GM10266 (cell line): ENCODE measurements around the gene IGF2.

Experiments used
- DNase-seq: peaks from one replicate; pipeline ENCODE4 v3.0.0; 2012; ENCODE audit errors: extremely low spot score
- CTCF ChIP-seq: IDR thresholded peaks from 2 replicates; pipeline ENCODE4 v1.5.1; 2012; ENCODE audit warnings: mild to moderate bottlenecking, low read depth; ENCODE audit not compliant: control insufficient read depth, insufficient read depth; ENCODE audit errors: missing control alignments

Gene IGF2

GRCh38 chr11:2139621-2140337 lies 590 bp upstream of the IGF2 start:
- no peak for TF ChIP-seq CTCF
- no peak for DNase-seq

GRCh38 chr11:2138431-2139122 lies 612 bp downstream of the IGF2 start:
- DNase-seq, result no peak
- TF ChIP-seq CTCF, result no peak

GRCh38 chr11:2138068-2138430 lies 1.1 kb downstream of the IGF2 start:
- no peak for DNase-seq
- TF ChIP-seq CTCF, result no peak

- no peak for DNase-seq
Measured at GRCh38 chr11:2137202-2138067, 1.8 kb downstream of the IGF2 start.

GRCh38 chr11:2136952-2137201 lies 2.3 kb downstream of the IGF2 start:
- no peak for TF ChIP-seq CTCF
- no peak for DNase-seq

More at GRCh38 chr11:2137202-2138067, 1.8 kb downstream of the IGF2 start:
- no peak for TF ChIP-seq CTCF

GRCh38 chr11:2136209-2136951 lies 2.8 kb downstream of the IGF2 start:
- DNase-seq, result no peak
- no peak for TF ChIP-seq CTCF
